NCI-H2081 treated with DMSO at 0.1 percent for 48 hours (cell line): ENCODE measurements around the gene OR5T1.

ENCODE experiments used
- DNase-seq: peaks from one replicate; lab custom pipeline; 2025; lab: John Stamatoyannopoulos, UW

Gene OR5T1

DNA sequence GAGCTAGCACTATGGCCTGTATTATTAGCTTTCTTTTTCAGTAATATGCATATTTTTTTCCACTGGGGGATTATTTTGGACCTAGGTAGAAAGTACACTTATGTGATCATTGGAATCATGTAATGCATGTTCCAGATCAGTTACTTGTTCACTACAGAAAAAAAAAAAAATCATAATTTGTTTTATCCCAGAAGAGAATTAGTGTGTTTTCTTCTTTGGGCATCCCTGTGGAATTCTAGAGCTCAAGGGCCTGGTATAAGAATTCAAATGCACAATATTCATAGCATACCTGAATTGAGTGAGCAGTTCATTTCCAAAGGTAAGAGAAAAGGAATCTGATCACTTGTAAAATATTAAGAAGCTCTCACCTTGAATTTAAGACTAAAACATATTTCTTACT is at the start of gene OR5T1:
TSS of gene OR5T1 (plus strand) at position 301 of the 400 bp plus-strand sequence. CDS start 1,485 bp downstream, outside the sequence.
- DNase-seq, result no peak

GRCh38 chr11:56234155-56234554 is 39.8 kb upstream of the OR5T1 start, which contains the start of gene OR5T2:
Gene OR5T2 (minus strand): TSS chr11:56234255. CDS start chr11:56233062, 1,193 bp downstream.
- no peak for DNase-seq

GRCh38 chr11:56251954-56252353 is 22.0 kb upstream of the OR5T1 start, which contains the start of gene OR5T3:
Gene OR5T3 (plus strand): TSS chr11:56252254. CDS start chr11:56252254, 0 bp downstream.
- no peak for DNase-seq

GRCh38 chr11:56271092-56271491 is 2.9 kb upstream of the OR5T1 start:
- DNase-seq, result no peak

- no peak for DNase-seq
These were observed 18.2 kb downstream of the OR5T1 start, which contains the start of gene OR8H1 for GRCh38 chr11:56292154-56292553. Gene OR8H1 (minus strand): TSS chr11:56292254. CDS start chr11:56291062, 1,192 bp downstream.

DNA sequence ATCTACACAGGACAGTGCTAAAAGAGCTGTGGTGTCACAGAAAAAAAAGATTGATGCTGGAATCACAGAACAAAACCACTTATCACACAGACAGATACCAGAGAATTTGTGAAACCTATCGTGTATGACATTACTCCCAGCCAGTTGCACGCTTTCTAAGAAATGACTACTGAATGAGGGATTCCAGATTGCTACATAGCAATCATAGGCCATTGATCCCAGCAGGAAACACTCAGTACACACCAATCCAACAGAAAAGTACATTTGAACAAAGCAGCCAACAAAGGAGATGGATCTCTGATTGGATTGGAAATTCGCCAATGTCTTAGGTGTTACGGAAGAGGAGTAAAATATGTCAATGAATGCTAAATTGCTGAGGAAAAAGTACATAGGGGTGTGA is 22.9 kb downstream of the OR5T1 start:
- DNase-seq, result no peak

- DNase-seq, result no peak
These were observed 33.9 kb downstream of the OR5T1 start for GRCh38 chr11:56307836-56308235.

DNA sequence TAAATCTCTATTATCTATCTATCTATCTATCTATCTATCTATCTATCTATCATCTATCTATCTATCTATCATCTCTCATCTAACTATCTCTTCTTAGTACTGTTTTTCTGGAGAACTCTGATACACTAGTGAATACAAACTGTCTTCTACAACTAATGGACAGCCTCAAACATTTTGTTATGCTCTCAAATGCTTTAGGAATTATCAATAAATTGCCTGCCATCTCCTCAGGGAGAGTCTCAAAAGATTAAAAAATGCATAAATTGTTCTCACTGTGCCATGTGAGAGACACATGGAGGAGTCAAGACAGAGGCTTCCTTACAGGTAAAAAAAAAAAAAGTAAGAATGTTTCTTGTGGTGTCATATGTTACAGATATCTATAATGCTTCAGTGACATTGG is 40.9 kb downstream of the OR5T1 start, which contains the start of gene OR8K3:
TSS of gene OR8K3 (plus strand) at position 301 of the 400 bp plus-strand sequence. CDS start 3,163 bp downstream, outside the sequence.
- no peak for DNase-seq
